ENCODE results near the gene BCAR1.

DNA sequence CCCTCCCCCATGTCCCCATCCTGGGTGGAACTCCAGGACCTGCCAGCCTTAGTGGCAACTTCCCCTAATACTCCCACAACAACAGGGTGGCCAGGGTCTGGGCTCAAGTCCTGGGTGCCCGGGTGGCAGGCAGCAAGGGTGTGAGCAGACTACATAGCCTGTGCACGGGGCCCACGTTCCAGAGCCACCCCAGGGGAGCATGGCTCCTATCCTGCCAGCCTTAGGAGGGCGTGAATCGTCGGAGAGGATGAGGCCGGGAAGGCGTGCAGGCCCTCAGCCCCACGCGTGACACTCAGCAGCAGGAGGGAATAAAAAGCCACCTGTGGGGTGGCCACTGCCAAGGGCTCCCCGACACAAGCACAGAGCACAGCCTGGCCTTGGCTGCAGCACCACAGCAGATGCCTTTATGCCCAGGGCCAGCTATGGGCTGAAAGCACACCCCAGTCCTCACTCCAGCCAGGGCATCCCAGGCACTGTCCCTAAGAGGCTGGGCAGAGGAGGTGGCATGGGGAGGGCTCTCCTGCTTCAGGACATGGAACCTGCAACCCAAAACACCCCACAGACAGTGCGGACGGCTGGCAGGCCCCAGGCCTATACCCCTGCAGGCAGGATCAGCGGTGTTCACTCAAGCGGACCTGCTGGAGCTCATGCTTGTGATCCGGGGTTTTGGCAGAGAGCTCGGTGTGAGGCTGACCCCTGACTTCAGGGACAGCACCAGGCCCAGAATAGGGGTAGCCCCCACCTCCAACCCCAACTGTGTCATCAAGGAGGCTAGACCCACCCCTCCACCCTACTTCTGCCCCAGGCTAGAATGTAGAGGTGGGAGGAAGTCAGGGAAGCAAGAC lies 2.7 kb downstream of the BCAR1 start:
- TF ChIP-seq POLR2A (IDR thresholded peaks at IDR 0.05; ENCODE audit: low read length) (no peak), GATA1 (IDR thresholded peaks at IDR 0.05; ENCODE audit: low read depth, low read length) (no peak)
